GM19099 (cell line): ENCODE data around the gene TET1.

Source experiments
- POLR2A ChIP-seq: IDR thresholded peaks from 3 replicates; pipeline ENCODE4 v1.6.1; 2011; ENCODE audit warnings: low read depth; ENCODE audit not compliant: insufficient read length; ENCODE audit errors: extremely low read depth

TET1 gene

GRCh38 chr10:68560186-68560942 is at the start of gene TET1:
TSS of gene TET1 (plus strand) at chr10:68560337. CDS start at chr10:68572339, 12,002 bp downstream.
- no peak for TF ChIP-seq POLR2A

- TF ChIP-seq POLR2A = no peak
Observed at GRCh38 chr10:68516766-68517165, 43.4 kb upstream of the TET1 start.

- TF ChIP-seq POLR2A = no peak
Observed at GRCh38 chr10:68517188-68517587, 42.9 kb upstream of the TET1 start.

GRCh38 chr10:68526634-68527307 is 33.4 kb upstream of the TET1 start:
- TF ChIP-seq POLR2A = no peak

GRCh38 chr10:68536973-68537372 is 23.2 kb upstream of the TET1 start:
- TF ChIP-seq POLR2A = no peak

GRCh38 chr10:68537796-68538195 is 22.3 kb upstream of the TET1 start:
- TF ChIP-seq POLR2A = no peak

GRCh38 chr10:68543004-68543918 is 16.9 kb upstream of the TET1 start:
- no peak for TF ChIP-seq POLR2A

GRCh38 chr10:68550747-68551411 is 9.3 kb upstream of the TET1 start:
- TF ChIP-seq POLR2A = no peak

- TF ChIP-seq POLR2A = no peak
Observed at GRCh38 chr10:68553138-68553537, 7.0 kb upstream of the TET1 start.

- TF ChIP-seq POLR2A = no peak
Observed at GRCh38 chr10:68553599-68553998, 6.5 kb upstream of the TET1 start.

- no peak for TF ChIP-seq POLR2A
Observed at GRCh38 chr10:68558478-68558877, 1.7 kb upstream of the TET1 start.

GRCh38 chr10:68559251-68559650 is 886 bp upstream of the TET1 start:
- TF ChIP-seq POLR2A = no peak

- TF ChIP-seq POLR2A = no peak
Observed at GRCh38 chr10:68559841-68560185, 324 bp upstream of the TET1 start.

GRCh38 chr10:68560943-68561864 is 1.1 kb downstream of the TET1 start:
- TF ChIP-seq POLR2A = no peak

- TF ChIP-seq POLR2A = no peak
Observed at GRCh38 chr10:68561865-68562649, 1.9 kb downstream of the TET1 start.
